HG03558 (cell line): Measurements from ENCODE around the gene TBC1D10B.
"Not testable (repeated sequence)": the region's sequence is repeated elsewhere in the genome, so short reads cannot be mapped to it uniquely, and the experiment has no call there.

Experiments used
- ATAC-seq: cut with Tn5 transposase; IDR thresholded peaks from one replicate; pipeline ENCODE4 v1.9.1; 2021; ENCODE audit warnings: moderate number of reproducible peaks; ENCODE audit not compliant: unreplicated experiment; ENCODE audit errors: extremely low read depth

TBC1D10B gene

GRCh38 chr16:30338715-30339114 is 31.6 kb downstream of the TBC1D10B start:
- ATAC-seq = not testable (repeated sequence)

DNA sequence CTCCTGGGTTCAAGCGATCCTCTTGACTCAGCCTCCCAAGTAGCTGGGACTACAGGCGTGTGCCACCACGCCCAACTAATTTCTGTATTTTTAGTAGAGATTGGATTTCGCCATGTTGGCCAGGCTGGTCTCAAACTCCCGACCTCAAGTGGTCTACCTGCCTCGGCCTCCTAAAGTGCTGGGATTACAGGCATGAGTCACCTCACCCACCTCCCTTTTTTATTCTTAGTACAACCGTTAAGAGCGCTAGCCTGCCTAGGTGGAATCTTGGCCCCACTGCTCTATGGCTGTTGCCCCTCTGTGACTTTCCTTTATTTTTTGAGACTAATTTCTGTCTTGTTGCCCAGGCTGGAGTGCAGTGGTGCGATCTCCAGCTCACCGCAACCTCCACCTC is 32.3 kb downstream of the TBC1D10B start:
- ATAC-seq = not testable (repeated sequence)

- ATAC-seq = no peak
These were observed 34.5 kb downstream of the TBC1D10B start for GRCh38 chr16:30335598-30336474.

DNA sequence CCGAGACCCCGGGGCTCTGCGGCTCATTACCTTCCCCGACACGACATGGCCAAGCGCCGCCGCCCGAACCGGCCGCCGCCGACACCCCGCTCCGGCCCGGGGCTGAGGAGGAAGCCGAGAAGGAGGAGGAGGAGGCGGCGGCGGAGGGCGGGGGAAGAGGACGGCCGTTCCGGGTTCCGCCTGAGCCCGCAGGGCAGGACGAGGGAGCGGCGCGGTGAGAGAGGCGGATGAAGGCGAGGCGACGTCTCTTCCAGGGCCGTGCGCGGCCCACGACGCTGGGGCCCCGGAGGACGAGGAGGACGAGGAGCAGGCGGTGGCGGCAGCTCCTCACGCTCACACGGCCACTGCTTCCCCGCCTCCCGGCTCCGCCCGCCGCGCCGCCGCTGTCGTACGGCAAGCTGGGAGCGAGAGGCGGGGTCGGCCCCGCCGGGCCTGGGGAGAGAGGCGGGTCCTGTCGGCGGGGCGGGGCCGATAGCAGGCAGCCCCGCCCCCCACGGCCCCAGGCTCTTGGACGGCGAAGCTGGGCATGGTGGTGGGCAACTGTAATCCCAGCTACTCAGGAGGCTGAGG is 35.2 kb downstream of the TBC1D10B start:
- ATAC-seq = peak; percentile 62

GRCh38 chr16:30334473-30334989 is 35.8 kb downstream of the TBC1D10B start:
- peak; percentile 41 for ATAC-seq

DNA sequence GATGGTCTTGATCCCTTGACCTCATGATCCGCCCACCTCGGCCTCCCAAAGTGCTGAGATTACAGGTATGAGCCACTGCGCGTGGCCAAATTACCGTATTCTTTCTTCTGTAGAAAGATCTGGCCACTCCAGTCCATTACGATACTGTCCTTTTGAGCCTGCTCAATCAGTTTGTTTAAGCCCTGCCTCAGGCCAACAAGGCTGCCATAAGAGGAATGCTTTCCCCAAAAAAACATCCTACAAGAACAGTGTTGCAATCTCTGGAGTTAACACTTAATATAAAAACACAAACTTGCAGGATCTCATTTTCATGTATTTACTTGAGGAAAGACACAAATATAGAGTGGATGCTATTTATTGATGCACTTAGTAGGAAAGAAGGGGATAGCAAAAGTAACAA is 46.1 kb downstream of the TBC1D10B start:
- not testable (repeated sequence) for ATAC-seq

DNA sequence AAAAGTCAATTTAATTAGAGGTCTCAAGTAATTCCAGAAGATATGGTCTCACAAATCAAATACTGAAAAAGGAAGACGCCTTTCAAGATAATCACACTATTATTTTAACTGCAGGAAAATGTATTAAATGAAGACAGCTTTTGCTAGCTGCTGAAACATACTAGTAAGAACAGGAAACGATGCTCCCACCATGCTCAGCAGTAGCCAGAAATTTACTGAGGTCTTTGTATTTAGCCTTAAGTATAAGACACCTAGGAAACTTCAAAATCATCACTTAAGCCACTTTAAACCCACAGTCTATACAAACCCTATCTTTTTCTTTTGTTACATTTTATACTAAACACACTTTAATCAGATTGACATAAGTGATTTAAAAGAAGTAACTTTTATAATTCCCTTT is 51.6 kb downstream of the TBC1D10B start:
- ATAC-seq = not testable (repeated sequence)

- not testable (repeated sequence) for ATAC-seq
These were observed 59.4 kb downstream of the TBC1D10B start for GRCh38 chr16:30310937-30311336.

DNA sequence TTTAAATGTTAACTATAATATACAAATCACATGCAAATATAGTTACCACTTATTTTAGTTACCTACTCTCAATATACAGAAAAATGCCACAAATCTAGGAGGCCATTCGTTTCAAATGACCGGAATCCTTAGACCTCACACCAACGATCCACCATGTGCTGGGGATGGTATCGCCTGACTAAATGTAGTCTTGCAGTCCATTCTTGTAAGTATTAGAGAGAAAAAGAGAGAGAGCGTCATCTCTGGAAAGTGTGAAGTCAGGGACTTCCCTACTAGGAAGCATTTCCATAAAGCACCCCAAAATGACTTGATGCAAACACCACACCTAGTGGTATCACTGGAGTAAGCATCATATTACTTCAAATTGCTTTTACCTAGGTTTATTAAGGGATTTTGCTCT is 61.0 kb downstream of the TBC1D10B start:
- ATAC-seq = not testable (repeated sequence)
